ENCODE data around the gene TPD52L2.
"Not testable (repeated sequence)": the region's sequence is repeated elsewhere in the genome, so short reads cannot be mapped to it uniquely, and the experiment has no call there.

TPD52L2 gene

GRCh38 chr20:63895202-63895951 is 30.3 kb downstream of the TPD52L2 start:
- no peak for DNase-seq (ENCODE audit: extremely low read depth in 1 of 2, low read depth in 1 of 2)

- DNase-seq (ENCODE audit: extremely low read depth in 1 of 2, low read depth in 1 of 2): no peak
Observed at GRCh38 chr20:63895952-63896263, 30.8 kb downstream of the TPD52L2 start.

GRCh38 chr20:63896264-63897105 is 31.4 kb downstream of the TPD52L2 start:
- DNase-seq (ENCODE audit: extremely low read depth in 1 of 2, low read depth in 1 of 2): no peak

GRCh38 chr20:63897978-63898561 is 33.0 kb downstream of the TPD52L2 start:
- DNase-seq (ENCODE audit: extremely low read depth in 1 of 2, low read depth in 1 of 2): no peak

- DNase-seq (ENCODE audit: extremely low read depth in 1 of 2, low read depth in 1 of 2): no peak
Observed at GRCh38 chr20:63898882-63899558, 34.0 kb downstream of the TPD52L2 start.

GRCh38 chr20:63900413-63900812 is 35.3 kb downstream of the TPD52L2 start:
- no peak for DNase-seq (ENCODE audit: extremely low read depth in 1 of 2, low read depth in 1 of 2)

- DNase-seq (ENCODE audit: extremely low read depth in 1 of 2, low read depth in 1 of 2): no peak
Observed at GRCh38 chr20:63903796-63904561, 38.9 kb downstream of the TPD52L2 start.

GRCh38 chr20:63908008-63908682 is 43.1 kb downstream of the TPD52L2 start:
- no peak for DNase-seq (ENCODE audit: extremely low read depth in 1 of 2, low read depth in 1 of 2)

GRCh38 chr20:63911176-63911575 is 46.1 kb downstream of the TPD52L2 start:
- DNase-seq (ENCODE audit: extremely low read depth in 1 of 2, low read depth in 1 of 2): no peak

- DNase-seq (ENCODE audit: extremely low read depth in 1 of 2, low read depth in 1 of 2): no peak
Observed at GRCh38 chr20:63913768-63914167, 48.7 kb downstream of the TPD52L2 start.

- DNase-seq (ENCODE audit: extremely low read depth in 1 of 2, low read depth in 1 of 2): no peak
Observed at GRCh38 chr20:63915471-63915870, 50.4 kb downstream of the TPD52L2 start.

- not testable (repeated sequence) for DNase-seq (ENCODE audit: extremely low read depth in 1 of 2, low read depth in 1 of 2)
Observed at GRCh38 chr20:63916371-63916939, 51.4 kb downstream of the TPD52L2 start.

- no peak for DNase-seq (ENCODE audit: extremely low read depth in 1 of 2, low read depth in 1 of 2)
Observed at GRCh38 chr20:63917811-63918210, 52.7 kb downstream of the TPD52L2 start.

GRCh38 chr20:63919130-63919529 is 54.1 kb downstream of the TPD52L2 start:
- DNase-seq (ENCODE audit: extremely low read depth in 1 of 2, low read depth in 1 of 2): no peak

- no peak for DNase-seq (ENCODE audit: extremely low read depth in 1 of 2, low read depth in 1 of 2)
Observed at GRCh38 chr20:63920226-63920625, 55.2 kb downstream of the TPD52L2 start.

- no peak for DNase-seq (ENCODE audit: extremely low read depth in 1 of 2, low read depth in 1 of 2)
Observed at GRCh38 chr20:63923651-63924050, 58.6 kb downstream of the TPD52L2 start.

GRCh38 chr20:63924241-63924640 is 59.2 kb downstream of the TPD52L2 start:
- DNase-seq (ENCODE audit: extremely low read depth in 1 of 2, low read depth in 1 of 2): no peak

GRCh38 chr20:63926298-63926697 is 61.2 kb downstream of the TPD52L2 start:
- DNase-seq (ENCODE audit: extremely low read depth in 1 of 2, low read depth in 1 of 2): no peak

GRCh38 chr20:63929071-63929470 is 64.0 kb downstream of the TPD52L2 start:
- no peak for DNase-seq (ENCODE audit: extremely low read depth in 1 of 2, low read depth in 1 of 2)

GRCh38 chr20:63929473-63929883 is 64.4 kb downstream of the TPD52L2 start:
- not testable (repeated sequence) for DNase-seq (ENCODE audit: extremely low read depth in 1 of 2, low read depth in 1 of 2)

Measured in activated CD8-positive, alpha-beta memory T cell treated with anti-CD3 and anti-CD28 coated beads for 1 hour (primary cell).